ENCODE measurements around the gene TDRD6.

Gene TDRD6

DNA sequence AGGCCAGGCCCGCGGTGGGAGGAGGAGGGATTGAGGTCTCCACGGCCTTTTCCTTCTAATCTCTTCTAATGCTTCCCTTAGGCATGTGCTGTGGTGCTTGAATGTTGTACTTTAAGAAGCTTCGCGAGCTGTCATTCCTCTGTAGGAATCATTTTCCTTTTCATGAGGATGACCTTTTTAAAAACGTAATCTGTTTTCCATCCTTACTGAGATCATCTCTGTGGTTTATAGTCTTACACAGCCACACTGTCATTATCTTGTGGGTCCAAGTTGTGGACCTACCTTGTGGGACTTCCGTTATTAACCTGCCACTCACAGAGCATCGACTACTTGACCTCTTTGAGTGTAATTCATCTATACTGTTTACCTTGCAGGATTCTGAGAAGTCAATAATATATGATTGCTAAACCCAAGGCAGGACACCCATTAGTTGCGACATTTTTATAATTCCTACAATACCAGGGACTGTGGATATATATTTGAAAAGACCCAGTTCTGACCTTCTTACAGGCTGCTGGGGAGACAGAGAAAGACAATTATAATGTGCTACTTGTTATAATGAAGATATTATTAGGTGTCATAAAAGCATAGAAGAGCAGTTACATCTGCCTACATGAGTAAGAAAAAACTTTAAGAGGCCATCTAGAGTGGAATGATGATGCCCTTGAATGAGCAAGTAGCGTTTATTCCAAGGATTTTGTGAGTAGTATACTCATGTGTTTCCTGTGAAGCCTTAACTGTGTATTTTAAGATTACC lies 34.1 kb upstream of the TDRD6 start (continued):
- TF ChIP-seq, protein P1, sequence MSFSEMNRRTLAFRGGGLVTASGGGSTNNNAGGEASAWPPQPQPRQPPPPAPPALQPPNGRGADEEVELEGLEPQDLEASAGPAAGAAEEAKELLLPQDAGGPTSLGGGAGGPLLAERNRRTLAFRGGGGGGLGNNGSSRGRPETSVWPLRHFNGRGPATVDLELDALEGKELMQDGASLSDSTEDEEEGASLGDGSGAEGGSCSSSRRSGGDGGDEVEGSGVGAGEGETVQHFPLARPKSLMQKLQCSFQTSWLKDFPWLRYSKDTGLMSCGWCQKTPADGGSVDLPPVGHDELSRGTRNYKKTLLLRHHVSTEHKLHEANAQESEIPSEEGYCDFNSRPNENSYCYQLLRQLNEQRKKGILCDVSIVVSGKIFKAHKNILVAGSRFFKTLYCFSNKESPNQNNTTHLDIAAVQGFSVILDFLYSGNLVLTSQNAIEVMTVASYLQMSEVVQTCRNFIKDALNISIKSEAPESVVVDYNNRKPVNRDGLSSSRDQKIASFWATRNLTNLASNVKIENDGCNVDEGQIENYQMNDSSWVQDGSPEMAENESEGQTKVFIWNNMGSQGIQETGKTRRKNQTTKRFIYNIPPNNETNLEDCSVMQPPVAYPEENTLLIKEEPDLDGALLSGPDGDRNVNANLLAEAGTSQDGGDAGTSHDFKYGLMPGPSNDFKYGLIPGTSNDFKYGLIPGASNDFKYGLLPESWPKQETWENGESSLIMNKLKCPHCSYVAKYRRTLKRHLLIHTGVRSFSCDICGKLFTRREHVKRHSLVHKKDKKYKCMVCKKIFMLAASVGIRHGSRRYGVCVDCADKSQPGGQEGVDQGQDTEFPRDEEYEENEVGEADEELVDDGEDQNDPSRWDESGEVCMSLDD (tag by site-specific recombination; IDR thresholded peaks at IDR 0.05) = no peak
- TF ChIP-seq KLF16 (tag by site-specific recombination; IDR thresholded peaks at IDR 0.05) = no peak
- TF ChIP-seq ZNF549 (tag by site-specific recombination; IDR thresholded peaks at IDR 0.05) = no peak
- peak; percentile 54; the same call in 1 of the 2 replicates for TF ChIP-seq SP7 (tag by site-specific recombination; IDR thresholded peaks at IDR 0.05)
- no peak for TF ChIP-seq GFI1B (tag by site-specific recombination; IDR thresholded peaks at IDR 0.05)
- TF ChIP-seq, protein P2, sequence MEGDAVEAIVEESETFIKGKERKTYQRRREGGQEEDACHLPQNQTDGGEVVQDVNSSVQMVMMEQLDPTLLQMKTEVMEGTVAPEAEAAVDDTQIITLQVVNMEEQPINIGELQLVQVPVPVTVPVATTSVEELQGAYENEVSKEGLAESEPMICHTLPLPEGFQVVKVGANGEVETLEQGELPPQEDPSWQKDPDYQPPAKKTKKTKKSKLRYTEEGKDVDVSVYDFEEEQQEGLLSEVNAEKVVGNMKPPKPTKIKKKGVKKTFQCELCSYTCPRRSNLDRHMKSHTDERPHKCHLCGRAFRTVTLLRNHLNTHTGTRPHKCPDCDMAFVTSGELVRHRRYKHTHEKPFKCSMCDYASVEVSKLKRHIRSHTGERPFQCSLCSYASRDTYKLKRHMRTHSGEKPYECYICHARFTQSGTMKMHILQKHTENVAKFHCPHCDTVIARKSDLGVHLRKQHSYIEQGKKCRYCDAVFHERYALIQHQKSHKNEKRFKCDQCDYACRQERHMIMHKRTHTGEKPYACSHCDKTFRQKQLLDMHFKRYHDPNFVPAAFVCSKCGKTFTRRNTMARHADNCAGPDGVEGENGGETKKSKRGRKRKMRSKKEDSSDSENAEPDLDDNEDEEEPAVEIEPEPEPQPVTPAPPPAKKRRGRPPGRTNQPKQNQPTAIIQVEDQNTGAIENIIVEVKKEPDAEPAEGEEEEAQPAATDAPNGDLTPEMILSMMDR (tag by site-specific recombination; IDR thresholded peaks at IDR 0.05) = 0 out of 2 replicates have a peak, but pooled peaks have one; percentile 5
- peak; percentile 94 for TF ChIP-seq ZNF335 (tag by site-specific recombination; conservative IDR thresholded peaks at IDR 0.05)
- TF ChIP-seq ZNF366 (tag by site-specific recombination; conservative IDR thresholded peaks at IDR 0.05) = peak; percentile 21; the same call in 1 of the 2 replicates
- TF ChIP-seq ZBTB17 (tag by site-specific recombination; IDR thresholded peaks at IDR 0.05) = 0 out of 2 replicates have a peak, but pooled peaks have one; percentile 35
- TF ChIP-seq, protein P3, sequence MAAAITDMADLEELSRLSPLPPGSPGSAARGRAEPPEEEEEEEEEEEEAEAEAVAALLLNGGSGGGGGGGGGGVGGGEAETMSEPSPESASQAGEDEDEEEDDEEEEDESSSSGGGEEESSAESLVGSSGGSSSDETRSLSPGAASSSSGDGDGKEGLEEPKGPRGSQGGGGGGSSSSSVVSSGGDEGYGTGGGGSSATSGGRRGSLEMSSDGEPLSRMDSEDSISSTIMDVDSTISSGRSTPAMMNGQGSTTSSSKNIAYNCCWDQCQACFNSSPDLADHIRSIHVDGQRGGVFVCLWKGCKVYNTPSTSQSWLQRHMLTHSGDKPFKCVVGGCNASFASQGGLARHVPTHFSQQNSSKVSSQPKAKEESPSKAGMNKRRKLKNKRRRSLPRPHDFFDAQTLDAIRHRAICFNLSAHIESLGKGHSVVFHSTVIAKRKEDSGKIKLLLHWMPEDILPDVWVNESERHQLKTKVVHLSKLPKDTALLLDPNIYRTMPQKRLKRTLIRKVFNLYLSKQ (tag by site-specific recombination; IDR thresholded peaks at IDR 0.05; ENCODE audit: borderline replicate concordance) = no peak
- TF ChIP-seq SALL2 (tag by site-specific recombination; IDR thresholded peaks at IDR 0.05; ENCODE audit: borderline replicate concordance) = no peak
- TF ChIP-seq, protein P4, sequence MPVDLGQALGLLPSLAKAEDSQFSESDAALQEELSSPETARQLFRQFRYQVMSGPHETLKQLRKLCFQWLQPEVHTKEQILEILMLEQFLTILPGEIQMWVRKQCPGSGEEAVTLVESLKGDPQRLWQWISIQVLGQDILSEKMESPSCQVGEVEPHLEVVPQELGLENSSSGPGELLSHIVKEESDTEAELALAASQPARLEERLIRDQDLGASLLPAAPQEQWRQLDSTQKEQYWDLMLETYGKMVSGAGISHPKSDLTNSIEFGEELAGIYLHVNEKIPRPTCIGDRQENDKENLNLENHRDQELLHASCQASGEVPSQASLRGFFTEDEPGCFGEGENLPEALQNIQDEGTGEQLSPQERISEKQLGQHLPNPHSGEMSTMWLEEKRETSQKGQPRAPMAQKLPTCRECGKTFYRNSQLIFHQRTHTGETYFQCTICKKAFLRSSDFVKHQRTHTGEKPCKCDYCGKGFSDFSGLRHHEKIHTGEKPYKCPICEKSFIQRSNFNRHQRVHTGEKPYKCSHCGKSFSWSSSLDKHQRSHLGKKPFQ (tag by site-specific recombination; IDR thresholded peaks at IDR 0.05) = no peak
- no peak for TF ChIP-seq ZNF121 (tag by site-specific recombination; IDR thresholded peaks at IDR 0.05)
- TF ChIP-seq ZNF37A (tag by site-specific recombination; IDR thresholded peaks at IDR 0.05) = no peak
- no peak for TF ChIP-seq SETDB1 (IDR thresholded peaks at IDR 0.05; ENCODE audit: insufficient read length, low read length)
- no peak for TF ChIP-seq ZNF560 (tag by site-specific recombination; IDR thresholded peaks at IDR 0.05; ENCODE audit: borderline replicate concordance)
- TF ChIP-seq ZNF266 (tag by site-specific recombination; IDR thresholded peaks at IDR 0.05; ENCODE audit: low read depth) = no peak
- TF ChIP-seq ZNF555 (tag by site-specific recombination; conservative IDR thresholded peaks at IDR 0.05) = no peak
- no peak for TF ChIP-seq ZNF837 (tag by site-specific recombination; IDR thresholded peaks at IDR 0.05)
- TF ChIP-seq YY1 (tag by site-specific recombination; IDR thresholded peaks at IDR 0.05) = no peak
- TF ChIP-seq, protein P5, sequence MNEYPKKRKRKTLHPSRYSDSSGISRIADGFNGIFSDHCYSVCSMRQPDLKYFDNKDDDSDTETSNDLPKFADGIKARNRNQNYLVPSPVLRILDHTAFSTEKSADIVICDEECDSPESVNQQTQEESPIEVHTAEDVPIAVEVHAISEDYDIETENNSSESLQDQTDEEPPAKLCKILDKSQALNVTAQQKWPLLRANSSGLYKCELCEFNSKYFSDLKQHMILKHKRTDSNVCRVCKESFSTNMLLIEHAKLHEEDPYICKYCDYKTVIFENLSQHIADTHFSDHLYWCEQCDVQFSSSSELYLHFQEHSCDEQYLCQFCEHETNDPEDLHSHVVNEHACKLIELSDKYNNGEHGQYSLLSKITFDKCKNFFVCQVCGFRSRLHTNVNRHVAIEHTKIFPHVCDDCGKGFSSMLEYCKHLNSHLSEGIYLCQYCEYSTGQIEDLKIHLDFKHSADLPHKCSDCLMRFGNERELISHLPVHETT (tag by site-specific recombination; IDR thresholded peaks at IDR 0.05) = no peak
- TF ChIP-seq, protein P6, sequence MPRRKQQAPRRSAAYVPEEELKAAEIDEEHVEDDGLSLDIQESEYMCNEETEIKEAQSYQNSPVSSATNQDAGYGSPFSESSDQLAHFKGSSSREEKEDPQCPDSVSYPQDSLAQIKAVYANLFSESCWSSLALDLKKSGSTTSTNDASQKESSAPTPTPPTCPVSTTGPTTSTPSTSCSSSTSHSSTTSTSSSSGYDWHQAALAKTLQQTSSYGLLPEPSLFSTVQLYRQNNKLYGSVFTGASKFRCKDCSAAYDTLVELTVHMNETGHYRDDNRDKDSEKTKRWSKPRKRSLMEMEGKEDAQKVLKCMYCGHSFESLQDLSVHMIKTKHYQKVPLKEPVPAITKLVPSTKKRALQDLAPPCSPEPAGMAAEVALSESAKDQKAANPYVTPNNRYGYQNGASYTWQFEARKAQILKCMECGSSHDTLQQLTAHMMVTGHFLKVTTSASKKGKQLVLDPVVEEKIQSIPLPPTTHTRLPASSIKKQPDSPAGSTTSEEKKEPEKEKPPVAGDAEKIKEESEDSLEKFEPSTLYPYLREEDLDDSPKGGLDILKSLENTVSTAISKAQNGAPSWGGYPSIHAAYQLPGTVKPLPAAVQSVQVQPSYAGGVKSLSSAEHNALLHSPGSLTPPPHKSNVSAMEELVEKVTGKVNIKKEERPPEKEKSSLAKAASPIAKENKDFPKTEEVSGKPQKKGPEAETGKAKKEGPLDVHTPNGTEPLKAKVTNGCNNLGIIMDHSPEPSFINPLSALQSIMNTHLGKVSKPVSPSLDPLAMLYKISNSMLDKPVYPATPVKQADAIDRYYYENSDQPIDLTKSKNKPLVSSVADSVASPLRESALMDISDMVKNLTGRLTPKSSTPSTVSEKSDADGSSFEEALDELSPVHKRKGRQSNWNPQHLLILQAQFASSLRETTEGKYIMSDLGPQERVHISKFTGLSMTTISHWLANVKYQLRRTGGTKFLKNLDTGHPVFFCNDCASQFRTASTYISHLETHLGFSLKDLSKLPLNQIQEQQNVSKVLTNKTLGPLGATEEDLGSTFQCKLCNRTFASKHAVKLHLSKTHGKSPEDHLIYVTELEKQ (tag by site-specific recombination; IDR thresholded peaks at IDR 0.05; ENCODE audit: borderline replicate concordance) = no peak

Data from HEK293 (cell line).